Panc1 (cell line): ENCODE data around the gene JSRP1. TPM values are rescaled to one million over a fixed set of nuclear protein-coding genes. Genes with fewer than 3 reads are reported as not detected.

Experiments
- ATAC-seq: fragments of 200-7000 bp; cut with Tn5 transposase; 2 replicates; pipeline ENCODE4 v1.9.1; 2020; ENCODE audit warnings: mild to moderate bottlenecking, moderate library complexity
- BruUV-seq: library from RNA; stranded (reverse); fragments of 400-500 nt; replicated peaks from 2 replicates; lab custom pipeline; 2021; lab: Mats Ljungman, UMichigan
- CTCF ChIA-PET: fragments of 300-600 bp; sonication (Branson Sonifier 250); formaldehyde crosslinking; loops from one replicate; lab custom pipeline; 2022; ENCODE audit warnings: antibody characterized with exemption; lab: Charles Lee
- POLR2A ChIA-PET: fragments of 300-600 bp; sonication (Branson Sonifier 250); formaldehyde crosslinking; loops from one replicate; lab custom pipeline; 2022; ENCODE audit warnings: antibody characterized with exemption; lab: Charles Lee
- DNase-seq: peaks from one replicate; pipeline ENCODE4 v3.0.0-alpha.2; 2010; ENCODE audit warnings: low read depth, low spot score
- H3K27ac ChIP-seq: 2 replicates; pipeline ENCODE4 v1.5.1; 2011; ENCODE audit warnings: mild to moderate bottlenecking, low read length, inconsistent platforms
- H3K27me3 ChIP-seq: fragments of 200-500 bp; sonication (Bioruptor generic); 2 replicates; pipeline ENCODE4 v1.6.0; 2014; ENCODE audit warnings: low read length, inconsistent platforms; ENCODE audit not compliant: control insufficient read depth, insufficient read depth
- H3K36me3 ChIP-seq: fragments of 200-500 bp; sonication (Bioruptor generic); 2 replicates; pipeline ENCODE4 v1.5.1; 2014; ENCODE audit warnings: inconsistent platforms, mild to moderate bottlenecking, low read length, moderate library complexity; ENCODE audit not compliant: control insufficient read depth, insufficient read depth
- H3K4me1 ChIP-seq: 2 replicates; pipeline ENCODE4 v1.5.1; 2011; ENCODE audit warnings: inconsistent platforms, mild to moderate bottlenecking, low read length, moderate library complexity; ENCODE audit not compliant: control insufficient read depth, insufficient read depth
- H3K4me3 ChIP-seq, 2 experiments: 2 replicates each; pipeline ENCODE4 v1.5.1; 2011 to 2012; ENCODE audit warnings: low read depth in 2 of 2, low read length in 2 of 2, mild to moderate bottlenecking in 2 of 2, inconsistent platforms in 1 of 2, moderate library complexity in 1 of 2
- H3K9me3 ChIP-seq: fragments of 200-500 bp; sonication (Bioruptor generic); 2 replicates; pipeline ENCODE4 v1.5.1; 2014; ENCODE audit warnings: low read depth, mild to moderate bottlenecking, inconsistent platforms, low read length, moderate library complexity; ENCODE audit not compliant: control insufficient read depth, insufficient read depth
- POLR2AphosphoS5 ChIP-seq: IDR thresholded peaks from 2 replicates; pipeline ENCODE4 v1.6.1; 2012; ENCODE audit warnings: mild to moderate bottlenecking, low read depth, low read length, moderate library complexity
- SIN3A ChIP-seq: IDR thresholded peaks from 2 replicates; pipeline ENCODE4 v1.6.1; 2012; ENCODE audit warnings: low read depth, mild to moderate bottlenecking, low read length, moderate library complexity, borderline replicate concordance; ENCODE audit not compliant: insufficient read depth
- TCF7L2 ChIP-seq: IDR thresholded peaks from 2 replicates; pipeline ENCODE4 v1.6.1; 2011; ENCODE audit warnings: mild to moderate bottlenecking, low read depth, low read length, inconsistent platforms
- in situ Hi-C: cut with HindIII; loops from 2 replicates; pipeline ENCODE4 v1.10.0; 2016; ENCODE audit warnings: low sequenced_read_pairs, low pct_unique_long_range_greater_than_20kb
- intact Hi-C: fragments of 100-400 bp; cut with micrococcal nuclease; formaldehyde crosslinking; loops from one replicate; pipeline ENCODE4 v1.10.0; 2022; ENCODE audit not compliant: unreplicated experiment
- total RNA-seq: library from RNA; stranded (reverse); gene quantifications from one replicate; pipeline ENCODE4 v1.2.1, GENCODE V29; 2021; ENCODE audit not compliant: unreplicated experiment
- TF ChIP-seq, protein P1 (sequence below), 2 experiments: IDR thresholded peaks; 2 replicates each; pipeline ENCODE4 v1.6.1; 2011 to 2012; ENCODE audit warnings: low read depth in 2 of 2, control low read depth in 1 of 2, low read length in 1 of 2, mild to moderate bottlenecking in 1 of 2, moderate library complexity in 1 of 2; ENCODE audit not compliant: insufficient read depth in 1 of 2
- TF ChIP-seq, protein P2 (sequence below): fragments of 450-650 bp; IDR thresholded peaks from 2 replicates; pipeline ENCODE4 v1.5.1; 2017; ENCODE audit warnings: mild to moderate bottlenecking

Gene JSRP1
- total RNA-seq, 1 experiment from 2014 or later = 0.51 TPM

DNA sequence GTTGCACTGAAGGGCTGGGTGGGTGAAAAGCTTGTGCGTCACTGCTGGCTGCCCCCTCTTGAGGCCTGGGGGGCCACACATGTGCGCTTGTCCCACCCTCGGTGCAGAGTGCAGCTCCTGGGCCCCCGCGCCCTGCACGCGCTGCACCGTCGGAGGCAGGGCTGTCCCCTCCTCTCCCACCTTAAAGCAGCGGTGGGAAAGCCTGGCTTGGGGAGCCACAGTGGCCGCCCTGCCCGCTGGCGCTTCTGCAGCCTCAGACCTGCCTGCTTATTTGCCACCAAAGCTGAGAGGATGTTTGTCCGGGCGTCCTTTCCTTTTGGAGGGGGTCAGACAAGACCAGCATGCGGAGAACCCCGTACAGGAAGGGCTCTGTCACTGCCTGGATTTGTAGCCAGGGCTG, 46.8 kb downstream of the JSRP1 start:
- CTCF ChIA-PET = no interaction called here
- Histone ChIP-seq H3K4me3 (no peak overlapping the region), H3K27me3 (no peaks in the 10 kb centered on the region), H3K9me3 (no peaks in the 10 kb centered on the region), H3K4me1 (no peaks in the 10 kb centered on the region), H3K36me3 (no peaks in the 10 kb centered on the region), H3K27ac (no peak overlapping the region)
- ATAC-seq (no peak), DNase-seq (no peak)
- in situ Hi-C loops (no loop called here), intact Hi-C loops (no loop called here)
- no TSS peak for BruUV-seq
- POLR2A ChIA-PET = no interaction called here
- TF ChIP-seq, protein P1, sequence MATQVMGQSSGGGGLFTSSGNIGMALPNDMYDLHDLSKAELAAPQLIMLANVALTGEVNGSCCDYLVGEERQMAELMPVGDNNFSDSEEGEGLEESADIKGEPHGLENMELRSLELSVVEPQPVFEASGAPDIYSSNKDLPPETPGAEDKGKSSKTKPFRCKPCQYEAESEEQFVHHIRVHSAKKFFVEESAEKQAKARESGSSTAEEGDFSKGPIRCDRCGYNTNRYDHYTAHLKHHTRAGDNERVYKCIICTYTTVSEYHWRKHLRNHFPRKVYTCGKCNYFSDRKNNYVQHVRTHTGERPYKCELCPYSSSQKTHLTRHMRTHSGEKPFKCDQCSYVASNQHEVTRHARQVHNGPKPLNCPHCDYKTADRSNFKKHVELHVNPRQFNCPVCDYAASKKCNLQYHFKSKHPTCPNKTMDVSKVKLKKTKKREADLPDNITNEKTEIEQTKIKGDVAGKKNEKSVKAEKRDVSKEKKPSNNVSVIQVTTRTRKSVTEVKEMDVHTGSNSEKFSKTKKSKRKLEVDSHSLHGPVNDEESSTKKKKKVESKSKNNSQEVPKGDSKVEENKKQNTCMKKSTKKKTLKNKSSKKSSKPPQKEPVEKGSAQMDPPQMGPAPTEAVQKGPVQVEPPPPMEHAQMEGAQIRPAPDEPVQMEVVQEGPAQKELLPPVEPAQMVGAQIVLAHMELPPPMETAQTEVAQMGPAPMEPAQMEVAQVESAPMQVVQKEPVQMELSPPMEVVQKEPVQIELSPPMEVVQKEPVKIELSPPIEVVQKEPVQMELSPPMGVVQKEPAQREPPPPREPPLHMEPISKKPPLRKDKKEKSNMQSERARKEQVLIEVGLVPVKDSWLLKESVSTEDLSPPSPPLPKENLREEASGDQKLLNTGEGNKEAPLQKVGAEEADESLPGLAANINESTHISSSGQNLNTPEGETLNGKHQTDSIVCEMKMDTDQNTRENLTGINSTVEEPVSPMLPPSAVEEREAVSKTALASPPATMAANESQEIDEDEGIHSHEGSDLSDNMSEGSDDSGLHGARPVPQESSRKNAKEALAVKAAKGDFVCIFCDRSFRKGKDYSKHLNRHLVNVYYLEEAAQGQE (IDR thresholded peaks at IDR 0.05; ENCODE audit: insufficient read depth in 1 of 2, low read depth in 2 of 2, low read length in 1 of 2) = no peak
- TF ChIP-seq SIN3A = no peak

DNA sequence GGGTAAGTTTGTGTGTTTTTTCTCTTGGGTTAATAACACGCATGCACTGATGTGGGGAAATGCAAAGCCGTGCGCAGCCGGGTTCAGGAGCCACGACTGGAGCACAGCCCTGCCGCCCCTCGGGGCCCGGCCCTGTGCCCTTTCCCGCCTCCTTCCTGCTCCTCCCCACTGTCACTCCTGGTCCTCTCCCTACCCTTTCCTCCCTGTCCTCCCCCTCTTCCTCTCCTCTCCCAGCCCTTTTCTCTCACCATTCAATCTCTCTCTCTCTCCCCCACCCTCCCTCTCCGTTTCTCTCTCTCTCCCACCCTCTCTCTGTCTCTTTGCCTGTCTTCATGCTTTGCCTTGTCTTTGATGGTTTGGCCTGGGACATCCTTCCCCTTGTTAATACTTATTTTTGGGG, 47.2 kb downstream of the JSRP1 start:
- DNase-seq = no peak
- no peaks in the 10 kb centered on the region for H3K9me3 ChIP-seq
- intact Hi-C loops = no loop called here
- ChIA-PET CTCF (no interaction called here), POLR2A (no interaction called here)
- in situ Hi-C loops = no loop called here
- BruUV-seq = no TSS peak
- H3K36me3 ChIP-seq = no peaks in the 10 kb centered on the region
- no peaks in the 10 kb centered on the region for H3K4me1 ChIP-seq
- TF ChIP-seq, protein P1 (IDR thresholded peaks at IDR 0.05; ENCODE audit: insufficient read depth in 1 of 2, low read depth in 2 of 2, low read length in 1 of 2) = no peak
- TF ChIP-seq TCF7L2 = no peak
- no peak for TF ChIP-seq SIN3A
- TF ChIP-seq, protein P2, sequence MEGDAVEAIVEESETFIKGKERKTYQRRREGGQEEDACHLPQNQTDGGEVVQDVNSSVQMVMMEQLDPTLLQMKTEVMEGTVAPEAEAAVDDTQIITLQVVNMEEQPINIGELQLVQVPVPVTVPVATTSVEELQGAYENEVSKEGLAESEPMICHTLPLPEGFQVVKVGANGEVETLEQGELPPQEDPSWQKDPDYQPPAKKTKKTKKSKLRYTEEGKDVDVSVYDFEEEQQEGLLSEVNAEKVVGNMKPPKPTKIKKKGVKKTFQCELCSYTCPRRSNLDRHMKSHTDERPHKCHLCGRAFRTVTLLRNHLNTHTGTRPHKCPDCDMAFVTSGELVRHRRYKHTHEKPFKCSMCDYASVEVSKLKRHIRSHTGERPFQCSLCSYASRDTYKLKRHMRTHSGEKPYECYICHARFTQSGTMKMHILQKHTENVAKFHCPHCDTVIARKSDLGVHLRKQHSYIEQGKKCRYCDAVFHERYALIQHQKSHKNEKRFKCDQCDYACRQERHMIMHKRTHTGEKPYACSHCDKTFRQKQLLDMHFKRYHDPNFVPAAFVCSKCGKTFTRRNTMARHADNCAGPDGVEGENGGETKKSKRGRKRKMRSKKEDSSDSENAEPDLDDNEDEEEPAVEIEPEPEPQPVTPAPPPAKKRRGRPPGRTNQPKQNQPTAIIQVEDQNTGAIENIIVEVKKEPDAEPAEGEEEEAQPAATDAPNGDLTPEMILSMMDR = no peak
- TF ChIP-seq POLR2AphosphoS5 = no peak
- ATAC-seq = no peak
- H3K4me3 ChIP-seq = no peak overlapping the region
- H3K27ac ChIP-seq = no peak overlapping the region
- no peaks in the 10 kb centered on the region for H3K27me3 ChIP-seq
